ENCODE data around the gene MANBA.

DNA sequence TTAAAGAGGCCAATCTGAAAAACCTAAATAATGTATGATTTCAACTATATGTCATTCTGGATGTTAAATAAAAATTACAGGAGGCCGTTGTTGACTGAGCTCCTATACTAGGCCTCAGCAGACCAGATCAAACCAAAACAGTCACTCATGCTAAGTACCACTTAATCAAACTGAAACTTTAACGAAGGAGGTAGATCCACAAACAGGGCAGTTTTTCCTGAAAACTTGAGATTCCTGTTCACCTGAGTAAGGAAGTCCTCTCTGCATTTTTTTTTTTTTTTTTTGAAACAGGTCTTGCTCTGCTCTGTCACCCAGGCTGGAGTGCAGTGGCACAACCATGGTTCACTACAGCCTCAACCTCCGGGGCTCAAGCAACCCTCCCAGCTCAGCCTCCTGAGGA is 27.7 kb downstream of the MANBA start:
- TF ChIP-seq, protein P1, sequence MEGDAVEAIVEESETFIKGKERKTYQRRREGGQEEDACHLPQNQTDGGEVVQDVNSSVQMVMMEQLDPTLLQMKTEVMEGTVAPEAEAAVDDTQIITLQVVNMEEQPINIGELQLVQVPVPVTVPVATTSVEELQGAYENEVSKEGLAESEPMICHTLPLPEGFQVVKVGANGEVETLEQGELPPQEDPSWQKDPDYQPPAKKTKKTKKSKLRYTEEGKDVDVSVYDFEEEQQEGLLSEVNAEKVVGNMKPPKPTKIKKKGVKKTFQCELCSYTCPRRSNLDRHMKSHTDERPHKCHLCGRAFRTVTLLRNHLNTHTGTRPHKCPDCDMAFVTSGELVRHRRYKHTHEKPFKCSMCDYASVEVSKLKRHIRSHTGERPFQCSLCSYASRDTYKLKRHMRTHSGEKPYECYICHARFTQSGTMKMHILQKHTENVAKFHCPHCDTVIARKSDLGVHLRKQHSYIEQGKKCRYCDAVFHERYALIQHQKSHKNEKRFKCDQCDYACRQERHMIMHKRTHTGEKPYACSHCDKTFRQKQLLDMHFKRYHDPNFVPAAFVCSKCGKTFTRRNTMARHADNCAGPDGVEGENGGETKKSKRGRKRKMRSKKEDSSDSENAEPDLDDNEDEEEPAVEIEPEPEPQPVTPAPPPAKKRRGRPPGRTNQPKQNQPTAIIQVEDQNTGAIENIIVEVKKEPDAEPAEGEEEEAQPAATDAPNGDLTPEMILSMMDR (IDR thresholded peaks at IDR 0.05) = no peak
- TF ChIP-seq POLR2A (IDR thresholded peaks at IDR 0.05) = no peak
